ENCODE measurements around the gene SH2D4B.

DNA sequence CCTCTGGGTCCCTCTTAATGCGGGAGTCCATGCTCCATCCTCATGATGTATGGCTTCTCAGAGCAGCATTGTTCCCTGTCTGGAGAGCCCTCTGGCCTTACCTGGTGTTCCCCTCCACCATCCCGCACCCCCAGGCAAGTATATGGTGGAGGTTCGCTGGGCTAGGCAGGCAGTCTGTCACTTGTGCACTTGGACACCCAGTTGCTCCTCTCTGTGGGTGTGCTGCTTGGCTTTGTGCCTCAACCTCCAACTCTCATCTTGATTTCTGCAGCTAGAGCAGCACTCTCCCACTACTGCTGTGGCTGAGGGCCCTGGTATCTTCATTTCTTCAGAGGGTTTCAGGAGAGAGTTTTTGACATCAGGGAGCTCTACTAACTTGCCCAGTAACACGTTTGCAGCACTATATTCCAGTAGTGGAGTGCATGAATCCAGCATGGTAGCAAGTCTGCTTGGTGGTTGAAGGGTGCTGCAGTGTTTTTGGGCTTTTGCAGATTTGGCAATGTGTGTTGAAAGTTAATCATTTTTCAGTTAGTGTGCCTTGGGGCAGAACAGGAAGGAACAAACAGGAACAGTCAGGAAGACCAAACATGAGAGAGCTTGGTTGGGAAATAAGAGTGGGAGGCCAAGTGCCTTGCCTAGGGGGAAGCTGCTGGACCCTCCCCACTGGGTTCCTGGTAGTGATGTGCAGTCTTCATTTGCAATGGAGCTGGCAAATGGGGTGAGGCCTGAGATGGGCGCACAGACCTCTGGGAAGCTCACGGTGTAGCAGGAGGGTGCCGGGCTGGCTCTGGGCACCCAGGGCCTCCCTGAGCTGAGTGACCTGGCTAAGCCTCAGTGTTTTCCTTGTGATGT lies 46.2 kb upstream of the SH2D4B start:
- no peak for TF ChIP-seq POLR2A (IDR thresholded peaks at IDR 0.05)
- TF ChIP-seq, protein P1, sequence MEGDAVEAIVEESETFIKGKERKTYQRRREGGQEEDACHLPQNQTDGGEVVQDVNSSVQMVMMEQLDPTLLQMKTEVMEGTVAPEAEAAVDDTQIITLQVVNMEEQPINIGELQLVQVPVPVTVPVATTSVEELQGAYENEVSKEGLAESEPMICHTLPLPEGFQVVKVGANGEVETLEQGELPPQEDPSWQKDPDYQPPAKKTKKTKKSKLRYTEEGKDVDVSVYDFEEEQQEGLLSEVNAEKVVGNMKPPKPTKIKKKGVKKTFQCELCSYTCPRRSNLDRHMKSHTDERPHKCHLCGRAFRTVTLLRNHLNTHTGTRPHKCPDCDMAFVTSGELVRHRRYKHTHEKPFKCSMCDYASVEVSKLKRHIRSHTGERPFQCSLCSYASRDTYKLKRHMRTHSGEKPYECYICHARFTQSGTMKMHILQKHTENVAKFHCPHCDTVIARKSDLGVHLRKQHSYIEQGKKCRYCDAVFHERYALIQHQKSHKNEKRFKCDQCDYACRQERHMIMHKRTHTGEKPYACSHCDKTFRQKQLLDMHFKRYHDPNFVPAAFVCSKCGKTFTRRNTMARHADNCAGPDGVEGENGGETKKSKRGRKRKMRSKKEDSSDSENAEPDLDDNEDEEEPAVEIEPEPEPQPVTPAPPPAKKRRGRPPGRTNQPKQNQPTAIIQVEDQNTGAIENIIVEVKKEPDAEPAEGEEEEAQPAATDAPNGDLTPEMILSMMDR (IDR thresholded peaks at IDR 0.05) = no peak
